Lower leg skin (tissue), 4 donors: ENCODE data around the gene ALG9. TPM values are rescaled to one million over a fixed set of nuclear protein-coding genes. Genes with fewer than 3 reads are reported as not detected.

Source experiments
- DNase-seq, 2 donors: peaks; one replicate each; pipeline ENCODE4 v3.0.0-alpha.2; 2019; ENCODE audit warnings: low spot score in 2 of 2
- H3K4me3 ChIP-seq: fragments of 200-600 bp; sonication (generic); 2 replicates; pipeline ENCODE4 v1.5.1; 2017; ENCODE audit warnings: mild to moderate bottlenecking, low read depth; ENCODE audit not compliant: poor library complexity, severe bottlenecking
- POLR2A ChIP-seq, 2 donors: fragments of 450-650 bp; IDR thresholded peaks; one replicate each; pipeline ENCODE4 v1.6.1; 2016 to 2017; ENCODE audit warnings: antibody characterized with exemption in 2 of 2, mild to moderate bottlenecking in 1 of 2, moderate library complexity in 1 of 2
- WGBS, 2 donors: methylation state at CpG; one replicate each; pipeline ENCODE4 v1.1.5; 2018; 5-methylcytosine and 5-hydroxymethylcytosine counted together
- intact Hi-C: fragments of 100-400 bp; cut with DNase I; formaldehyde crosslinking; loops from one replicate; pipeline ENCODE4 v1.15.0; 2023; ENCODE audit warnings: low total_unique reads
- total RNA-seq, 4 donors: library from RNA; depleted of rRNA; stranded (reverse); fragments of >200 nt; gene quantifications; one replicate each; pipeline ENCODE4 v1.1.0, GENCODE V29; 2016
- TF ChIP-seq, protein P1 (sequence below), 3 donors: fragments of 450-650 bp; IDR thresholded peaks; one replicate each; pipeline ENCODE4 v1.5.1; 2016; ENCODE audit warnings: antibody characterized with exemption in 3 of 3, mild to moderate bottlenecking in 3 of 3, moderate library complexity in 2 of 3

ALG9 gene
- total RNA-seq, 4 donors from 2014 or later = 24.4 to 38.1 (median 29.0) TPM

GRCh38 chr11:111765320-111765983, 105.9 kb downstream of the ALG9 start:
- intact Hi-C loops = no loop called here
- TF ChIP-seq, protein P1, sequence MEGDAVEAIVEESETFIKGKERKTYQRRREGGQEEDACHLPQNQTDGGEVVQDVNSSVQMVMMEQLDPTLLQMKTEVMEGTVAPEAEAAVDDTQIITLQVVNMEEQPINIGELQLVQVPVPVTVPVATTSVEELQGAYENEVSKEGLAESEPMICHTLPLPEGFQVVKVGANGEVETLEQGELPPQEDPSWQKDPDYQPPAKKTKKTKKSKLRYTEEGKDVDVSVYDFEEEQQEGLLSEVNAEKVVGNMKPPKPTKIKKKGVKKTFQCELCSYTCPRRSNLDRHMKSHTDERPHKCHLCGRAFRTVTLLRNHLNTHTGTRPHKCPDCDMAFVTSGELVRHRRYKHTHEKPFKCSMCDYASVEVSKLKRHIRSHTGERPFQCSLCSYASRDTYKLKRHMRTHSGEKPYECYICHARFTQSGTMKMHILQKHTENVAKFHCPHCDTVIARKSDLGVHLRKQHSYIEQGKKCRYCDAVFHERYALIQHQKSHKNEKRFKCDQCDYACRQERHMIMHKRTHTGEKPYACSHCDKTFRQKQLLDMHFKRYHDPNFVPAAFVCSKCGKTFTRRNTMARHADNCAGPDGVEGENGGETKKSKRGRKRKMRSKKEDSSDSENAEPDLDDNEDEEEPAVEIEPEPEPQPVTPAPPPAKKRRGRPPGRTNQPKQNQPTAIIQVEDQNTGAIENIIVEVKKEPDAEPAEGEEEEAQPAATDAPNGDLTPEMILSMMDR (IDR thresholded peaks at IDR 0.05) = no peak
- no peak for TF ChIP-seq POLR2A (IDR thresholded peaks at IDR 0.05)
- DNase-seq = peak in 1 of 2 donors; percentile 88
- 2% methylated on average over 14 to 27 of the region's 28 CpGs for WGBS, 2 donors
- H3K4me3 ChIP-seq = peak overlapping the region; percentile 94

GRCh38 chr11:111764621-111765020, 106.8 kb downstream of the ALG9 start:
- intact Hi-C loops = no loop called here
- H3K4me3 ChIP-seq = no peak overlapping the region
- TF ChIP-seq POLR2A (IDR thresholded peaks at IDR 0.05) = no peak
- TF ChIP-seq, protein P1 (IDR thresholded peaks at IDR 0.05) = no peak
- no peak for DNase-seq
- 68 to 74% methylated on average over 1 of the region's 1 CpG for WGBS, 2 donors

DNA sequence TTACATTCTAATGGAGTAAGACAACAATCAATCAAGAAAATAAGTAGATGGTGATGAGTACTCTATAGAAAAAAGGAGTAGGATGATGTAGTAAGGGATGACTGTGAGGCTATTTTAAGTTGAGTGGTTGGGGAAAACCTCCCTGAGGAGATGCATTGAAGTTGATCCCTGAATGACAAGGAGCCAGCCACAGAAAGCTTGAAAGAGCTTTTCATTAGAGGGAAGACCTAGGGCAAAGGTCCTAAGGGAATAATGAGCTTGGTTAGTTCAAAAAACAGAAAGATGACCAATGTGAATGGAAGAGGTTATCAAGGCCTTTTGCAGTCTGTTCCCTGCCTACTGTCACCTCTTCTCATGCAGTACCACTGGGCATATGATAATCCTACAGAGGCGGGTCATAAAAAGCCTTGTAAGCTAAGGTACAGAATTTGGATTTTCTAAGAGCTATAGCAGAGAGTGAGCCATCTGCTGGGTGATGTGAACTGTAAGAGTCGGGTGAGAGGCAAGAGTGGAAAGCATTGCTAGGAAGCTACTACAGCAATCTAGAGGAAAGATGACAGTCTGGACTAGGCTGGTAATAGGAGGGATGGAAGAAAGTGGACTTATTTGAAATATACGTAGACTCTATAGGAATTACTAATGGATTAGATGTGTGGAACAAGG, 108.3 kb downstream of the ALG9 start:
- WGBS, 2 donors = 85 to 86% methylated on average over 3 of the region's 3 CpGs
- DNase-seq = no peak
- TF ChIP-seq, protein P1 (IDR thresholded peaks at IDR 0.05) = no peak
- TF ChIP-seq POLR2A (IDR thresholded peaks at IDR 0.05) = no peak
- intact Hi-C loops = no loop called here
- H3K4me3 ChIP-seq = no peak overlapping the region

DNA sequence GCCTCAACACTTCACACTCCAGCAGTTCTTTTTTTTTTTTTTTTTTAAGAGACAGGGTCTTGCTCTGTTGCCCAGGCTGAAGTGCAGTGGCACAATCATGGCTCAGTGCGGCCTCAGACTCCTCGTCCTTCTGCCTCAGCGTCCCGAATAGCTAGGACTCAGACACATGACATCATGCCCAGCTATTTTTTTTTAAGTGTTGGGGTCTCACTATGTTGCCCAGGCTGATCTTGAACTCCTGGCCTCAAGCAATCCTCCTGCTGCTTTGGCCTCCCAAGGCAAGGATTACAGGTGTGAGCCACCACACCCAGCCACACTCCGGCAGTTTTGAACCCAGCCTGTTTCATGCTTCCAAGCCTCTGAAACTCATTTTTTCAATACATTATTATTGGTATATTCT, 108.9 kb downstream of the ALG9 start:
- no peak overlapping the region for H3K4me3 ChIP-seq
- 97 to 100% methylated on average over 5 of the region's 5 CpGs for WGBS, 2 donors
- TF ChIP-seq, protein P1 (IDR thresholded peaks at IDR 0.05) = no peak
- TF ChIP-seq POLR2A (IDR thresholded peaks at IDR 0.05) = no peak
- intact Hi-C loops = no loop called here
- no peak for DNase-seq

GRCh38 chr11:111761036-111761435, 110.3 kb downstream of the ALG9 start:
- DNase-seq = no peak
- intact Hi-C loops = no loop called here
- TF ChIP-seq POLR2A (IDR thresholded peaks at IDR 0.05) = no peak
- TF ChIP-seq, protein P1 (IDR thresholded peaks at IDR 0.05) = no peak
- WGBS, 2 donors = 70 to 79% methylated on average over 4 of the region's 4 CpGs
- no peak overlapping the region for H3K4me3 ChIP-seq
